Sigmoid colon (tissue), 7 donors: ENCODE data around the gene CD300LG. TPM values are rescaled to one million over a fixed set of nuclear protein-coding genes. Genes with fewer than 3 reads are reported as not detected.

Experiments used
- DNase-seq: peaks from one replicate; pipeline ENCODE4 v3.0.0-alpha.2; 2019
- H3K27ac ChIP-seq, 4 donors: fragments of 200-600 bp; sonication (generic); one replicate each; pipeline ENCODE4 v1.5.1; 2016 to 2019; ENCODE audit warnings: mild to moderate bottlenecking in 1 of 4
- H3K27me3 ChIP-seq, 3 donors: fragments of 200-600 bp; sonication (generic); one replicate each; pipeline ENCODE4 v1.5.1; 2019; ENCODE audit warnings: mild to moderate bottlenecking in 1 of 3
- H3K36me3 ChIP-seq, 4 donors: fragments of 200-600 bp; sonication (generic); one replicate each; pipeline ENCODE4 v1.5.1; 2016 to 2019
- H3K4me1 ChIP-seq, 4 donors: fragments of 200-600 bp; sonication (generic); one replicate each; pipeline ENCODE4 v1.5.1; 2017 to 2019
- H3K4me3 ChIP-seq, 4 donors: fragments of 200-600 bp; sonication (generic); one replicate each; pipeline ENCODE4 v1.5.1; 2017 to 2019; ENCODE audit warnings: mild to moderate bottlenecking in 2 of 4, moderate library complexity in 1 of 4
- H3K9me3 ChIP-seq, 4 donors: fragments of 200-600 bp in 3 of 4; sonication (generic) in 3 of 4; one replicate each; pipeline versions ENCODE4 v1.5.1 to v1.6.1; 2013 to 2019
- EP300 ChIP-seq, 4 donors: sonication (generic); formaldehyde crosslinking; IDR thresholded peaks; one replicate each; pipeline ENCODE4 v1.6.1; 2017; ENCODE audit warnings: antibody characterized with exemption in 4 of 4
- POLR2A ChIP-seq, 2 donors: fragments of 450-650 bp; IDR thresholded peaks; one replicate each; pipeline ENCODE4 v1.6.1; 2016; ENCODE audit warnings: antibody characterized with exemption in 2 of 2, mild to moderate bottlenecking in 2 of 2, moderate library complexity in 2 of 2
- POLR2AphosphoS5 ChIP-seq, 4 donors: sonication (generic); formaldehyde crosslinking; IDR thresholded peaks; one replicate each; pipeline ENCODE4 v1.6.1; 2017; ENCODE audit warnings: antibody characterized with exemption in 4 of 4
- WGBS, 2 donors: extraction: QIAGEN DNeasy Blood & Tissue Kit; methylation state at CpG; one replicate each; pipeline ENCODE4 v1.1.7; 2013; 5-methylcytosine and 5-hydroxymethylcytosine counted together
- intact Hi-C: fragments of 100-400 bp; cut with DNase I; formaldehyde crosslinking; loops from one replicate; pipeline ENCODE4 v1.15.1; 2023
- polyA plus RNA-seq, 3 donors: library from polyadenylated mRNA; stranded (reverse); fragments of 200-250 nt; gene quantifications; one replicate each; pipeline ENCODE4 v1.2.3, GENCODE V29; 2013
- total RNA-seq, 4 donors: library from RNA; depleted of rRNA; stranded (reverse); fragments of >200 nt; gene quantifications; one replicate each; pipeline ENCODE4 v1.1.0, GENCODE V29; 2016
- TF ChIP-seq, protein P1 (sequence below), 4 experiments: fragments of 450-650 bp in 3 of 4; fragments of 200-600 bp in 1 of 4; IDR thresholded peaks; one replicate each; pipeline ENCODE4 v1.5.1; 2016 to 2019; ENCODE audit warnings: antibody characterized with exemption in 4 of 4, mild to moderate bottlenecking in 3 of 4, moderate library complexity in 2 of 4
- donor health status: healthy with polysubstance abuse.
- donor health status: Bipolar disorder and iron deficiency.
- donor health status: healthy.

Gene CD300LG
- total and polyA plus RNA-seq, 7 donors = 0.60 to 5.3 (median 1.7) TPM; not detected in 1

DNA sequence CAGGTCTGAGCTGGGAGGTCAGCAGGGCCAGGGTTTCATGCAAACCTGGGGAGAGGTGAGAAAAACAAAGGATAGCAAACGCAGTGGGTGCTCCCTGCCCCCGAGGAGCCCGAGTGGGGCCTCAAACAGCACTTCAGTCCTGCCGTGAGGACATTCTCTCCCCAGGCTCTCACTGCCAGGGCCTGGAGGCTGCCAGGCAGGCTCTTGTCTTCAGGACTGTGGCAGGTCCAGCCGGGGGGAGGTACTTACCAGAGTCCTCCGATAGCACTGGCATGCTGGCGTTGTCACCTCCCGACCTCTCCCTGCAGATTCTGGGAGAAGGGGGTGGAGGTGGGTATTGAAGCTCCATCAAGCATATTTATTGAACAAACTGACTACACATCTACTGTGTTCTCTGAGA lies 15.3 kb upstream of the CD300LG start:
- H3K27ac ChIP-seq = no peak overlapping the region
- no peaks in the 10 kb centered on the region for H3K27me3 ChIP-seq
- no peak for DNase-seq
- TF ChIP-seq POLR2A (IDR thresholded peaks at IDR 0.05) (no peak), EP300 (IDR thresholded peaks at IDR 0.05) (no peak), POLR2AphosphoS5 (IDR thresholded peaks at IDR 0.05) (no peak)
- TF ChIP-seq, protein P1, sequence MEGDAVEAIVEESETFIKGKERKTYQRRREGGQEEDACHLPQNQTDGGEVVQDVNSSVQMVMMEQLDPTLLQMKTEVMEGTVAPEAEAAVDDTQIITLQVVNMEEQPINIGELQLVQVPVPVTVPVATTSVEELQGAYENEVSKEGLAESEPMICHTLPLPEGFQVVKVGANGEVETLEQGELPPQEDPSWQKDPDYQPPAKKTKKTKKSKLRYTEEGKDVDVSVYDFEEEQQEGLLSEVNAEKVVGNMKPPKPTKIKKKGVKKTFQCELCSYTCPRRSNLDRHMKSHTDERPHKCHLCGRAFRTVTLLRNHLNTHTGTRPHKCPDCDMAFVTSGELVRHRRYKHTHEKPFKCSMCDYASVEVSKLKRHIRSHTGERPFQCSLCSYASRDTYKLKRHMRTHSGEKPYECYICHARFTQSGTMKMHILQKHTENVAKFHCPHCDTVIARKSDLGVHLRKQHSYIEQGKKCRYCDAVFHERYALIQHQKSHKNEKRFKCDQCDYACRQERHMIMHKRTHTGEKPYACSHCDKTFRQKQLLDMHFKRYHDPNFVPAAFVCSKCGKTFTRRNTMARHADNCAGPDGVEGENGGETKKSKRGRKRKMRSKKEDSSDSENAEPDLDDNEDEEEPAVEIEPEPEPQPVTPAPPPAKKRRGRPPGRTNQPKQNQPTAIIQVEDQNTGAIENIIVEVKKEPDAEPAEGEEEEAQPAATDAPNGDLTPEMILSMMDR (IDR thresholded peaks at IDR 0.05) = no peak
- H3K36me3 ChIP-seq = peaks cover 0 to 35% (median 10%) of the 10 kb centered on the region in 4 donors
- H3K4me3 ChIP-seq = no peak overlapping the region
- H3K4me1 ChIP-seq = peaks cover 0 to 23% (median 18%) of the 10 kb centered on the region in 4 donors
- WGBS, 2 donors = 89 to 91% methylated on average over 8 of the region's 8 CpGs
- intact Hi-C loops = loop anchor here (5.0 kb wide), 1 partner anchor 54 kb away; the partner anchor contains the start of gene DUSP3
- no peaks in the 10 kb centered on the region for H3K9me3 ChIP-seq

- DNase-seq = peak; percentile 79
- 11 to 12% methylated on average over 51 of the region's 51 CpGs for WGBS, 2 donors
- H3K27me3 ChIP-seq = no peaks in the 10 kb centered on the region
- H3K9me3 ChIP-seq = no peaks in the 10 kb centered on the region
- peaks cover 0 to 28% (median 9%) of the 10 kb centered on the region in 4 donors for H3K36me3 ChIP-seq
- H3K4me3 ChIP-seq = peak overlapping the region; percentile 54 to 90 (median 71)
- H3K27ac ChIP-seq = peak overlapping the region; percentile 68 to 76 (median 72)
- peaks cover 0 to 23% (median 18%) of the 10 kb centered on the region in 4 donors for H3K4me1 ChIP-seq
- intact Hi-C loops = loop anchor here (5.0 kb wide), 1 partner anchor 55 kb away; the partner anchor contains the start of gene DUSP3
- TF ChIP-seq, protein P1 (IDR thresholded peaks at IDR 0.05) = no peak
- TF ChIP-seq POLR2A (IDR thresholded peaks at IDR 0.05) = no peak
- no peak for TF ChIP-seq EP300 (IDR thresholded peaks at IDR 0.05)
- TF ChIP-seq POLR2AphosphoS5 (IDR thresholded peaks at IDR 0.05) = no peak
These were observed 14.6 kb upstream of the CD300LG start for GRCh38 chr17:43832168-43832975.

DNA sequence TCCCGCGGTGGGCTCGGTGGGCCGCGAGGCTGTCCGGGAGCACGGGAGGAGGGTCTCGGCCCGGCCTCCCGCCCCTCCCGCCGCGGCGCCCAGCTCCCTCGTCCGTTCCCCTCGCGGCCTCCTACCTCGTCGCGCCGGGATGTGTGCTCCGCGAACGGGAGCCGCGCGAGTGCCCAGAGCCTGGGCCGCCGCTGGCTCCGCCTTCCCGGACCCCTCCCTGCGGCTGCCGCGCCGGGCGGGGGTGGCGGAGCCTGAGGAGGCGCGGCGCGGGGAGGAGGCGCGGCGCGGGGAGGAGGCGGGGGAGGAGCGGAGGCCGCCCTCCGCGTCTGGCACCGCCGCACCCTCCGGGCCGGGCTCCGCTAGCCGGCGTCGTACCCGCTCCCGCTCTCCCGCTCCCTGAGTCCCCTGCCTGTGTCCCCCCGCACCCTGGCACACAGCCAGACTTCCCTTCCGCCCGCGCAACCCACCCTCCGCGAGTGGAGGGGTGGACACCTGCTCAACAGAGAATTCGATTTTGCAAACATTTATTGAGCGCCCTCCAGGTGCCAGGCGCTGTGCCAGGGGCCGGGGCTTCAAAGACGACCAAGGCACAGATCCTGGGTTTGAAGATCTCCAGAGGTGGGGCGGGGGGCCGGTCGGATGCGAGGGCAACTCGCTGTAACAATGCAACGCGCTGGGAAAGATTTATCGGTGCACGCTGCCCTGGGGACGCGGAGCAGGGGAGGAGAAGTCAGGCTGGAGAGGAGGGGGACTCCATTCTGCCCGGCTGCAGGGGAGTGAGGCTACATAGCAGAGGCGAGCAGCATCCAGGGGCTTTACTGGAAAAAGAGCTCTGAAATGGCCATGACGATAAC lies 13.8 kb upstream of the CD300LG start, which contains the start of gene MPP3:
MPP3 (minus strand) TSS at position 171 of the 854 bp plus-strand sequence. CDS start 1,240 bp downstream, outside the sequence.
- Histone ChIP-seq H3K27me3 (no peaks in the 10 kb centered on the region), H3K4me3 (peak within 1 kb of the TSS; percentile 54 to 90 (median 71)), H3K4me1 (peaks cover 0 to 23% (median 18%) of the 10 kb centered on the region in 4 donors), H3K36me3 (peaks cover 0 to 21% (median 6%) of the 10 kb centered on the region in 4 donors), H3K9me3 (no peaks in the 10 kb centered on the region), H3K27ac (peak within 1 kb of the TSS; percentile 68 to 76 (median 72))
- intact Hi-C loops = loop anchor here (5.0 kb wide), 1 partner anchor 56 kb away; the partner anchor contains the start of gene DUSP3
- 1% methylated on average over 87 of the region's 87 CpGs for WGBS, 2 donors
- DNase-seq = peak; percentile 78
- TF ChIP-seq EP300 (IDR thresholded peaks at IDR 0.05) = no peak
- no peak for TF ChIP-seq POLR2A (IDR thresholded peaks at IDR 0.05)
- peak; percentile 49 to 78 (median 58) for TF ChIP-seq POLR2AphosphoS5 (IDR thresholded peaks at IDR 0.05)
- TF ChIP-seq, protein P1 (IDR thresholded peaks at IDR 0.05) = no peak

GRCh38 chr17:43834106-43834505 lies 12.9 kb upstream of the CD300LG start:
- Histone ChIP-seq H3K9me3 (no peaks in the 10 kb centered on the region), H3K27me3 (no peaks in the 10 kb centered on the region), H3K27ac (no peak overlapping the region), H3K4me3 (no peak overlapping the region), H3K36me3 (peaks cover 0 to 15% (median 3%) of the 10 kb centered on the region in 4 donors), H3K4me1 (peaks cover 0 to 23% (median 18%) of the 10 kb centered on the region in 4 donors)
- DNase-seq = peak; percentile 84
- 63 to 64% methylated on average over 2 of the region's 2 CpGs for WGBS, 2 donors
- TF ChIP-seq, protein P1 (IDR thresholded peaks at IDR 0.05) = no peak
- no peak for TF ChIP-seq POLR2A (IDR thresholded peaks at IDR 0.05)
- TF ChIP-seq EP300 (IDR thresholded peaks at IDR 0.05) = no peak
- TF ChIP-seq POLR2AphosphoS5 (IDR thresholded peaks at IDR 0.05) = peak in 1 of 4 donors; percentile 14
- intact Hi-C loops = loop anchor here (5.0 kb wide), 1 partner anchor 57 kb away; the partner anchor contains the start of gene DUSP3
